Measurements from ENCODE around the gene OPN1MW. TPM values are rescaled to one million over a fixed set of nuclear protein-coding genes. Genes with fewer than 3 reads are reported as not detected.
"Not testable (repeated sequence)": the region's sequence is repeated elsewhere in the genome, so short reads cannot be mapped to it uniquely, and the experiment has no call there.

OPN1MW gene
- not detected in 2 replicates for total RNA-seq (2014; rRNA removed; shearing (Covaris generic))

- DNase-seq (ENCODE audit: low read depth) = not testable (repeated sequence)
Measured at GRCh38 chrX:154182296-154182695, at the start of gene OPN1MW. Gene OPN1MW (plus strand): TSS chrX:154182596. CDS start chrX:154182678, 82 bp downstream.

GRCh38 chrX:154135458-154136229 is 46.8 kb upstream of the OPN1MW start:
- no peak for DNase-seq (ENCODE audit: low read depth)

- DNase-seq (ENCODE audit: low read depth) = peak; percentile 54
Measured at GRCh38 chrX:154136627-154137161, 45.7 kb upstream of the OPN1MW start.

- no peak for DNase-seq (ENCODE audit: low read depth)
Measured at GRCh38 chrX:154138857-154139256, 43.5 kb upstream of the OPN1MW start.

- no peak for DNase-seq (ENCODE audit: low read depth)
Measured at GRCh38 chrX:154140206-154140605, 42.2 kb upstream of the OPN1MW start.

GRCh38 chrX:154140742-154141141 is 41.7 kb upstream of the OPN1MW start:
- DNase-seq (ENCODE audit: low read depth) = no peak

GRCh38 chrX:154142386-154142785 is 40.0 kb upstream of the OPN1MW start:
- no peak for DNase-seq (ENCODE audit: low read depth)

GRCh38 chrX:154142950-154143745 is 39.2 kb upstream of the OPN1MW start:
- DNase-seq (ENCODE audit: low read depth) = no peak

GRCh38 chrX:154144010-154144409 is 38.4 kb upstream of the OPN1MW start, which contains the start of gene OPN1LW:
Gene OPN1LW (plus strand): TSS chrX:154144243. CDS start chrX:154144284, 41 bp downstream.
- not testable (repeated sequence) for DNase-seq (ENCODE audit: low read depth)

- DNase-seq (ENCODE audit: low read depth) = not testable (repeated sequence)
Measured at GRCh38 chrX:154151030-154151429, 31.4 kb upstream of the OPN1MW start.

GRCh38 chrX:154156221-154156620 is 26.2 kb upstream of the OPN1MW start:
- not testable (repeated sequence) for DNase-seq (ENCODE audit: low read depth)

GRCh38 chrX:154157207-154157606 is 25.2 kb upstream of the OPN1MW start:
- not testable (repeated sequence) for DNase-seq (ENCODE audit: low read depth)

GRCh38 chrX:154159345-154159744 is 23.1 kb upstream of the OPN1MW start:
- DNase-seq (ENCODE audit: low read depth) = not testable (repeated sequence)

- DNase-seq (ENCODE audit: low read depth) = not testable (repeated sequence)
Measured at GRCh38 chrX:154164902-154165301, 17.5 kb upstream of the OPN1MW start.

GRCh38 chrX:154168384-154168783 is 14.0 kb upstream of the OPN1MW start:
- not testable (repeated sequence) for DNase-seq (ENCODE audit: low read depth)

GRCh38 chrX:154172535-154172943 is 9.9 kb upstream of the OPN1MW start:
- DNase-seq (ENCODE audit: low read depth) = not testable (repeated sequence)

GRCh38 chrX:154174356-154174755 is 8.0 kb upstream of the OPN1MW start:
- not testable (repeated sequence) for DNase-seq (ENCODE audit: low read depth)

GRCh38 chrX:154183794-154184193 is 1.4 kb downstream of the OPN1MW start:
- DNase-seq (ENCODE audit: low read depth) = not testable (repeated sequence)

- DNase-seq (ENCODE audit: low read depth) = not testable (repeated sequence)
Measured at GRCh38 chrX:154192846-154193245, 10.4 kb downstream of the OPN1MW start.

- not testable (repeated sequence) for DNase-seq (ENCODE audit: low read depth)
Measured at GRCh38 chrX:154194316-154194715, 11.9 kb downstream of the OPN1MW start.

GRCh38 chrX:154196466-154196865 is 14.1 kb downstream of the OPN1MW start:
- DNase-seq (ENCODE audit: low read depth) = not testable (repeated sequence)

Measured in Daoy (cell line).